Measurements from ENCODE around the gene AEBP2.
"Not testable (repeated sequence)": the region's sequence is repeated elsewhere in the genome, so short reads cannot be mapped to it uniquely, and the experiment has no call there.

The AEBP2 gene

GRCh38 chr12:19439059-19440018 is at the start of gene AEBP2:
TSS of gene AEBP2 (plus strand) at chr12:19439492. CDS start at chr12:19439700, 208 bp downstream.
- no peak for TF ChIP-seq CTCF (IDR thresholded peaks at IDR 0.05; ENCODE audit: borderline replicate concordance, control extremely low read depth, extremely low read depth, insufficient read depth, missing control alignments)
- in situ Hi-C loops (cut with MboI; ENCODE audit: low sequenced_read_pairs, unreplicated experiment): no loop called here

GRCh38 chr12:19390051-19390598 is 49.2 kb upstream of the AEBP2 start:
- no peak for TF ChIP-seq CTCF (IDR thresholded peaks at IDR 0.05; ENCODE audit: borderline replicate concordance, control extremely low read depth, extremely low read depth, insufficient read depth, missing control alignments)
- in situ Hi-C loops (cut with MboI; ENCODE audit: low sequenced_read_pairs, unreplicated experiment): no loop called here
- no peak for DNase-seq (ENCODE audit: low spot score)

More at GRCh38 chr12:19439059-19440018, at the start of gene AEBP2:
- DNase-seq (ENCODE audit: low spot score): peak; percentile 92

GRCh38 chr12:19392644-19393043 is 46.6 kb upstream of the AEBP2 start:
- DNase-seq (ENCODE audit: low spot score); in situ Hi-C loops (cut with MboI; ENCODE audit: low sequenced_read_pairs, unreplicated experiment): not testable (repeated sequence)

GRCh38 chr12:19394385-19394784 is 44.9 kb upstream of the AEBP2 start:
- DNase-seq (ENCODE audit: low spot score): no peak
- in situ Hi-C loops (cut with MboI; ENCODE audit: low sequenced_read_pairs, unreplicated experiment): no loop called here
- no peak for TF ChIP-seq CTCF (IDR thresholded peaks at IDR 0.05; ENCODE audit: borderline replicate concordance, control extremely low read depth, extremely low read depth, insufficient read depth, missing control alignments)

GRCh38 chr12:19397534-19397933 is 41.8 kb upstream of the AEBP2 start:
- no peak for TF ChIP-seq CTCF (IDR thresholded peaks at IDR 0.05; ENCODE audit: borderline replicate concordance, control extremely low read depth, extremely low read depth, insufficient read depth, missing control alignments)
- DNase-seq (ENCODE audit: low spot score): no peak
- in situ Hi-C loops (cut with MboI; ENCODE audit: low sequenced_read_pairs, unreplicated experiment): no loop called here

GRCh38 chr12:19398376-19399363 is 40.6 kb upstream of the AEBP2 start:
- DNase-seq (ENCODE audit: low spot score): no peak
- no peak for TF ChIP-seq CTCF (IDR thresholded peaks at IDR 0.05; ENCODE audit: borderline replicate concordance, control extremely low read depth, extremely low read depth, insufficient read depth, missing control alignments)
- in situ Hi-C loops (cut with MboI; ENCODE audit: low sequenced_read_pairs, unreplicated experiment): no loop called here

- DNase-seq (ENCODE audit: low spot score); in situ Hi-C loops (cut with MboI; ENCODE audit: low sequenced_read_pairs, unreplicated experiment): not testable (repeated sequence)
Measured at GRCh38 chr12:19400649-19401285, 38.5 kb upstream of the AEBP2 start.
